DND-41 (cell line): Measurements from ENCODE around the gene PLXNA4.

ENCODE experiments used
- ATAC-seq: fragments of 200-7000 bp; cut with Tn5 transposase; 3 replicates; pipeline ENCODE4 v1.9.1; 2021; ENCODE audit warnings: low read depth; ENCODE audit not compliant: insufficient read depth
- DNase-seq: peaks from one replicate; pipeline ENCODE4 v3.0.0-alpha.2; 2020
- H2AFZ ChIP-seq: 2 replicates; pipeline ENCODE4 v1.6.0; 2012; ENCODE audit warnings: low read depth, low read length
- H3K27ac ChIP-seq: 2 replicates; pipeline ENCODE4 v1.5.1; 2012; ENCODE audit warnings: low read length, inconsistent platforms
- H3K27me3 ChIP-seq: fragments of 200-600 bp; sonication (generic); 2 replicates; pipeline ENCODE4 v1.6.0; 2012; ENCODE audit warnings: low read length, mild to moderate bottlenecking, inconsistent platforms; ENCODE audit not compliant: insufficient read depth, poor library complexity
- H3K36me3 ChIP-seq: 2 replicates; pipeline ENCODE4 v1.5.1; 2012; ENCODE audit warnings: low read length, inconsistent platforms; ENCODE audit not compliant: insufficient read depth
- H3K4me1 ChIP-seq: 2 replicates; pipeline ENCODE4 v1.5.1; 2012; ENCODE audit warnings: mild to moderate bottlenecking, low read length; ENCODE audit not compliant: insufficient read depth
- H3K4me2 ChIP-seq: 2 replicates; pipeline ENCODE4 v1.6.0; 2012; ENCODE audit warnings: mild to moderate bottlenecking, moderate library complexity, low read length, inconsistent platforms; ENCODE audit not compliant: insufficient read depth
- H3K4me3 ChIP-seq, 2 experiments: fragments of 200-600 bp in 1 of 2; shearing (Covaris generic) in 1 of 2; 2 replicates each; pipeline ENCODE4 v1.5.1; 2012 to 2016; ENCODE audit warnings: inconsistent platforms in 2 of 2, low read length in 2 of 2, mild to moderate bottlenecking in 2 of 2, low read depth in 1 of 2, moderate library complexity in 1 of 2
- H3K79me2 ChIP-seq: 2 replicates; pipeline ENCODE4 v1.6.0; 2012; ENCODE audit warnings: low read length, inconsistent platforms; ENCODE audit not compliant: insufficient read depth
- H3K9ac ChIP-seq: 2 replicates; pipeline ENCODE4 v1.6.0; 2012; ENCODE audit warnings: low read depth, mild to moderate bottlenecking, inconsistent platforms, low read length, moderate library complexity
- H3K9me3 ChIP-seq: 2 replicates; pipeline ENCODE4 v1.5.1; 2012; ENCODE audit warnings: low read length, moderate library complexity, mild to moderate bottlenecking, inconsistent platforms; ENCODE audit not compliant: insufficient read depth, severe bottlenecking
- H4K20me1 ChIP-seq: 2 replicates; pipeline ENCODE4 v1.6.0; 2012; ENCODE audit warnings: low read length; ENCODE audit not compliant: insufficient read depth
- EZH2 ChIP-seq: IDR thresholded peaks from 3 replicates; pipeline ENCODE4 v1.6.1; 2012; ENCODE audit warnings: borderline replicate concordance, low read depth, mild to moderate bottlenecking, moderate library complexity, low read length, inconsistent platforms; ENCODE audit not compliant: severe bottlenecking
- TF ChIP-seq, protein P1 (sequence below): IDR thresholded peaks from 2 replicates; pipeline ENCODE4 v1.5.1; 2012; ENCODE audit warnings: borderline replicate concordance, low read length, moderate library complexity, mild to moderate bottlenecking; ENCODE audit not compliant: poor library complexity, severe bottlenecking; ENCODE audit errors: extremely low read depth

PLXNA4 gene

DNA sequence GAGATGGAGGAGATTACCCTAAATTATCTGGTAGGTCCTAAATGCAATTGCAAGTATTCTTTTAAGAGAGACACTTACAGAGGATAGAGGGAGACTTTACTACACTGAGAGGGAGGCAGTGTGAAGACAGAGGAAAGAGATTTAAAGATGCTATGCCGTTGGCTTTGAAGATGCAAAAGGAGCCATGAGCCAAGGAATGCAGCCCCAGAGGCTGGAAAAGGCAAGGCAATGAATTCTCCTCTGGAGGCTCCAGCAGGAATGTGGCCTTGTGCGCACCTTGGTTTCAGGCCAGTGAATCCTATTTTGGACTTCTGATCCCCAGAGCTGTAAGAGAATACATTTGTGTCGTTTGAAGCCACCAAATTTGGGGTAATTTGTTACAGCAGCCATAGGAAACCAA is 118.6 kb downstream of the PLXNA4 start:
- no peaks in the 10 kb centered on the region for H4K20me1 ChIP-seq
- no peak for DNase-seq
- H3K4me3 ChIP-seq: no peak overlapping the region
- H3K9ac ChIP-seq: no peak overlapping the region
- no peaks in the 10 kb centered on the region for H3K79me2 ChIP-seq
- H3K4me2 ChIP-seq: no peak overlapping the region
- H3K4me1 ChIP-seq: no peaks in the 10 kb centered on the region
- ATAC-seq: no peak
- TF ChIP-seq, protein P1, sequence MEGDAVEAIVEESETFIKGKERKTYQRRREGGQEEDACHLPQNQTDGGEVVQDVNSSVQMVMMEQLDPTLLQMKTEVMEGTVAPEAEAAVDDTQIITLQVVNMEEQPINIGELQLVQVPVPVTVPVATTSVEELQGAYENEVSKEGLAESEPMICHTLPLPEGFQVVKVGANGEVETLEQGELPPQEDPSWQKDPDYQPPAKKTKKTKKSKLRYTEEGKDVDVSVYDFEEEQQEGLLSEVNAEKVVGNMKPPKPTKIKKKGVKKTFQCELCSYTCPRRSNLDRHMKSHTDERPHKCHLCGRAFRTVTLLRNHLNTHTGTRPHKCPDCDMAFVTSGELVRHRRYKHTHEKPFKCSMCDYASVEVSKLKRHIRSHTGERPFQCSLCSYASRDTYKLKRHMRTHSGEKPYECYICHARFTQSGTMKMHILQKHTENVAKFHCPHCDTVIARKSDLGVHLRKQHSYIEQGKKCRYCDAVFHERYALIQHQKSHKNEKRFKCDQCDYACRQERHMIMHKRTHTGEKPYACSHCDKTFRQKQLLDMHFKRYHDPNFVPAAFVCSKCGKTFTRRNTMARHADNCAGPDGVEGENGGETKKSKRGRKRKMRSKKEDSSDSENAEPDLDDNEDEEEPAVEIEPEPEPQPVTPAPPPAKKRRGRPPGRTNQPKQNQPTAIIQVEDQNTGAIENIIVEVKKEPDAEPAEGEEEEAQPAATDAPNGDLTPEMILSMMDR: no peak
- no peak for TF ChIP-seq EZH2
- no peaks in the 10 kb centered on the region for H3K36me3 ChIP-seq
- no peak overlapping the region for H2AFZ ChIP-seq
- no peak overlapping the region for H3K27ac ChIP-seq
- no peaks in the 10 kb centered on the region for H3K9me3 ChIP-seq
- peaks cover 8% of the 10 kb centered on the region for H3K27me3 ChIP-seq

DNA sequence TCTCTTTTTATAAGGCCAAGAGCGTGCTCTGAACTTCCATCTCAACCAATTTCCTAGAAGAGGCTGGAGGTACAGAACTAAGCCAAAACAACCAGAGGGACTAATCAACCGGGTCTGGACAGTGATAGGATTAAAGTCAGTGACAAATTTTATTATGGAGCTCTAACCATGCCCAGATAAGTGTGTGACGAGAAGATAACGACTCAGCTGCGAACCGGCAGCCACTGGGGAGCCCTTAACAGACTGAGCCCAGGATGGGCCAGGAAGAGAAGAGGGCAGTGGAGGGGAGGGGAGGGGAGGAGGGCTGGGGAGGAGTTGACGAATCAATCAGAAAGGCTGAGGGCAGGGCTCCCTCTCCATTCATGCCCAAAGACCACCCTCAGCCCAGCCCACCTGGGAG is 119.9 kb downstream of the PLXNA4 start:
- Histone ChIP-seq H3K4me3 (no peak overlapping the region), H2AFZ (no peak overlapping the region), H3K79me2 (no peaks in the 10 kb centered on the region), H3K27me3 (peaks cover 8% of the 10 kb centered on the region), H3K9me3 (no peaks in the 10 kb centered on the region), H3K36me3 (no peaks in the 10 kb centered on the region), H3K4me1 (no peaks in the 10 kb centered on the region), H3K27ac (no peak overlapping the region), H4K20me1 (no peaks in the 10 kb centered on the region), H3K9ac (no peak overlapping the region), H3K4me2 (no peak overlapping the region)
- DNase-seq (no peak), ATAC-seq (no peak)
- TF ChIP-seq EZH2: no peak
- TF ChIP-seq, protein P1: no peak

DNA sequence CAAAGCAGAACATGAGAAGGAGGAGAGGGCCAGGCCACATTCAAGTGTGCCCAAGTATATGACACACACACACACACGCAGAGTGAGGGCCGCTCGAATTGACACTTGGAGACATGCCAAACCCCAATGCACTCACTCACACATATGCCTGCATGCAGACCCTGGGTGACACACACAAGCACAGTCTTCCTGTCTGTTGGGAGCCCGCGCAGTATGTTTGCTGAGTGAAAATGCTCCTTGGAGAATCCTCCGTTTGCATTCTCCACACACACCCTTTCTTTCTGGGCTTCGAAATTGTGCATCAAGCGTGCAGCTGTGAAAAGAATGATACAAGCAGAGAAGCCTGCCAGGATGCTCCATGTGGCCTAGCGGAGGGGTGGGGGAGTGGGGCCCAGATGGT is 120.9 kb downstream of the PLXNA4 start:
- Histone ChIP-seq H2AFZ (no peak overlapping the region), H3K27ac (no peak overlapping the region), H3K79me2 (no peaks in the 10 kb centered on the region), H3K4me2 (no peak overlapping the region), H3K27me3 (peaks cover 8% of the 10 kb centered on the region), H3K36me3 (no peaks in the 10 kb centered on the region), H3K4me3 (no peak overlapping the region), H3K4me1 (no peaks in the 10 kb centered on the region), H3K9ac (no peak overlapping the region), H3K9me3 (no peaks in the 10 kb centered on the region), H4K20me1 (no peaks in the 10 kb centered on the region)
- DNase-seq (no peak), ATAC-seq (no peak)
- no peak for TF ChIP-seq EZH2
- TF ChIP-seq, protein P1: no peak

DNA sequence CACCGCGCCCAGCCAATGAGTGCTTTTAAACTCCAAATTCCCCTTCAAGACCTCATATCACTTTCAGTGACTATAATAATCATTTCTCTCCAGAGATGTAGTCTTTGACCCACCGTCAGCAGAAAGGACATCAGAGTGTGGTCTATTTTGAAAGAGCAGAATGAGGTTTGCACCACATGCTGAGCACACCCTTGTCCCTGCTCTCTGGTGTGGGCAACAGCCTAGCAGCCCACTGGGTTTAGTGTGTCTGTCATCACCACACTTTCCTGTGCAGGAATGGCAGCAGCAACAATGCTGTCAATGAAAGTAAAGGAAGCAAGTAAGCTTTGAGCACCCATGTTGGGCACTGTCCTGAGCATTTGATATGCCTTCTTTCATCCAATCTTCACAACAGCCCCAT is 122.4 kb downstream of the PLXNA4 start:
- Histone ChIP-seq H3K79me2 (no peaks in the 10 kb centered on the region), H3K27me3 (peaks cover 9% of the 10 kb centered on the region), H3K9me3 (no peaks in the 10 kb centered on the region), H2AFZ (no peak overlapping the region), H3K9ac (no peak overlapping the region), H3K4me3 (no peak overlapping the region), H3K36me3 (no peaks in the 10 kb centered on the region), H3K4me2 (no peak overlapping the region), H4K20me1 (no peaks in the 10 kb centered on the region), H3K27ac (no peak overlapping the region), H3K4me1 (no peaks in the 10 kb centered on the region)
- no peak for ATAC-seq
- no peak for TF ChIP-seq EZH2
- TF ChIP-seq, protein P1: no peak
- DNase-seq: no peak
